ENCODE measurements around the gene GLYAT. TPM values are rescaled to one million over a fixed set of nuclear protein-coding genes. Genes with fewer than 3 reads are reported as not detected.

Gene GLYAT
- not detected in 2 replicates for total RNA-seq
- long read RNA-seq, result 0 reads

- no peak for DNase-seq (ENCODE audit: extremely low spot score, unreplicated experiment)
- no peak within 1 kb of the TSS for H3K4me3 Mint-ChIP-seq (ENCODE audit: unreplicated experiment)
- H3K27ac Mint-ChIP-seq (ENCODE audit: unreplicated experiment), result no peak within 1 kb of the TSS
- H3K9me3 Mint-ChIP-seq (ENCODE audit: unreplicated experiment), result no peaks in the 10 kb centered on the region
- H3K4me1 Mint-ChIP-seq (ENCODE audit: unreplicated experiment), result no peaks in the 10 kb centered on the region
- TF ChIP-seq, protein P1, sequence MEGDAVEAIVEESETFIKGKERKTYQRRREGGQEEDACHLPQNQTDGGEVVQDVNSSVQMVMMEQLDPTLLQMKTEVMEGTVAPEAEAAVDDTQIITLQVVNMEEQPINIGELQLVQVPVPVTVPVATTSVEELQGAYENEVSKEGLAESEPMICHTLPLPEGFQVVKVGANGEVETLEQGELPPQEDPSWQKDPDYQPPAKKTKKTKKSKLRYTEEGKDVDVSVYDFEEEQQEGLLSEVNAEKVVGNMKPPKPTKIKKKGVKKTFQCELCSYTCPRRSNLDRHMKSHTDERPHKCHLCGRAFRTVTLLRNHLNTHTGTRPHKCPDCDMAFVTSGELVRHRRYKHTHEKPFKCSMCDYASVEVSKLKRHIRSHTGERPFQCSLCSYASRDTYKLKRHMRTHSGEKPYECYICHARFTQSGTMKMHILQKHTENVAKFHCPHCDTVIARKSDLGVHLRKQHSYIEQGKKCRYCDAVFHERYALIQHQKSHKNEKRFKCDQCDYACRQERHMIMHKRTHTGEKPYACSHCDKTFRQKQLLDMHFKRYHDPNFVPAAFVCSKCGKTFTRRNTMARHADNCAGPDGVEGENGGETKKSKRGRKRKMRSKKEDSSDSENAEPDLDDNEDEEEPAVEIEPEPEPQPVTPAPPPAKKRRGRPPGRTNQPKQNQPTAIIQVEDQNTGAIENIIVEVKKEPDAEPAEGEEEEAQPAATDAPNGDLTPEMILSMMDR (IDR thresholded peaks at IDR 0.05), result no peak
- peaks cover 11% of the 10 kb centered on the region for H3K27me3 Mint-ChIP-seq (ENCODE audit: unreplicated experiment)
- no peaks in the 10 kb centered on the region for H3K36me3 Mint-ChIP-seq (ENCODE audit: unreplicated experiment)
Observed at GRCh38 chr11:58731819-58732218, at the start of gene GLYAT. TSS of gene GLYAT (minus strand) at chr11:58731943. CDS start at chr11:58724496, 7,447 bp downstream.

DNA sequence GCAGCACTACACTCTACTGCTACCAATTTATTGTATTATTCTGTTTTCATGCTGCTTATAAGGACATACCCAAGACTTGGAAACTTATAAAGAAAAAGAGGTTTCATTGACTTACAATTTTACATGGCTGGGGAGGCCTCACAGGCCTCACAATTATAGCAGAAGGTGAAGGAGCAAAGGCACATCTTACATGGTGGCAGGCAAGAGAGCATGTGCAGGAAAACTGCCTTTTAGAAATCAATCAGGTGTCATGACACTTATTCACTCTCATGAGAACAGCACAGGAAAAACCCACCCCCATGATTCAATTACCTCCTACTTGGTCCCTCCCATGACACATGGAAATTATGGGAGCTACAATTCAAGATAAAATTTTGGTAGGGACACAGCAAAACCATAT lies 49.6 kb upstream of the GLYAT start:
- Mint-ChIP-seq H3K4me3 (ENCODE audit: unreplicated experiment) (no peak overlapping the region), H3K36me3 (ENCODE audit: unreplicated experiment) (no peaks in the 10 kb centered on the region), H3K27me3 (ENCODE audit: unreplicated experiment) (peaks cover 12% of the 10 kb centered on the region), H3K9me3 (ENCODE audit: unreplicated experiment) (no peaks in the 10 kb centered on the region), H3K27ac (ENCODE audit: unreplicated experiment) (no peak overlapping the region), H3K4me1 (ENCODE audit: unreplicated experiment) (no peaks in the 10 kb centered on the region)
- no peak for DNase-seq (ENCODE audit: extremely low spot score, unreplicated experiment)
- TF ChIP-seq, protein P1 (IDR thresholded peaks at IDR 0.05), result no peak

DNA sequence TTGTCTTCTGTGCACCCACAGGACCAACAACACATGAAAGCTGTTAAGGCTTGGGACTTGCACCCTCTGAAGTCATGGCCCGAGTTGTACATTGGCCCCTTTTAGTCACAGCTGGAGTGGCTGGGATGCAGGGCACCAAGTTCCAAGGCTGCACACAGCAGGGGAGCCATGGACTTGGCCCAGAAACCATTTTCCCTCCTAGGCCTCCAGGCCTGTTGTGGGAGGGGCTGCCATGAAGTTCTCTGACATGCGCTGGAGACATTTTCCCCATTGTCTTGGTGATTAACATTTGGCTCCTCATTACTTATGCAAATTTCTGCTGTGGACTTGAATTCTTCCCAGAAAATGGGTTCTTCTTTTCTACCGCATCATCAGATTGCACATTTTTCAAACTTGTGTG lies 48.8 kb upstream of the GLYAT start:
- TF ChIP-seq, protein P1 (IDR thresholded peaks at IDR 0.05), result no peak
- H3K36me3 Mint-ChIP-seq (ENCODE audit: unreplicated experiment), result no peaks in the 10 kb centered on the region
- no peaks in the 10 kb centered on the region for H3K9me3 Mint-ChIP-seq (ENCODE audit: unreplicated experiment)
- no peaks in the 10 kb centered on the region for H3K4me1 Mint-ChIP-seq (ENCODE audit: unreplicated experiment)
- no peak overlapping the region for H3K4me3 Mint-ChIP-seq (ENCODE audit: unreplicated experiment)
- DNase-seq (ENCODE audit: extremely low spot score, unreplicated experiment), result no peak
- peaks cover 18% of the 10 kb centered on the region for H3K27me3 Mint-ChIP-seq (ENCODE audit: unreplicated experiment)
- H3K27ac Mint-ChIP-seq (ENCODE audit: unreplicated experiment), result no peak overlapping the region

- H3K27me3 Mint-ChIP-seq (ENCODE audit: unreplicated experiment), result peaks cover 18% of the 10 kb centered on the region
- H3K27ac Mint-ChIP-seq (ENCODE audit: unreplicated experiment), result no peak overlapping the region
- peaks cover 2% of the 10 kb centered on the region for H3K9me3 Mint-ChIP-seq (ENCODE audit: unreplicated experiment)
- no peaks in the 10 kb centered on the region for H3K36me3 Mint-ChIP-seq (ENCODE audit: unreplicated experiment)
- H3K4me1 Mint-ChIP-seq (ENCODE audit: unreplicated experiment), result no peaks in the 10 kb centered on the region
- no peak overlapping the region for H3K4me3 Mint-ChIP-seq (ENCODE audit: unreplicated experiment)
- DNase-seq (ENCODE audit: extremely low spot score, unreplicated experiment), result no peak
- TF ChIP-seq, protein P1 (IDR thresholded peaks at IDR 0.05), result no peak
Observed at GRCh38 chr11:58776891-58777710, 45.4 kb upstream of the GLYAT start.

- Mint-ChIP-seq H3K36me3 (ENCODE audit: unreplicated experiment) (no peaks in the 10 kb centered on the region), H3K9me3 (ENCODE audit: unreplicated experiment) (peaks cover 3% of the 10 kb centered on the region), H3K27ac (ENCODE audit: unreplicated experiment) (no peak overlapping the region), H3K4me1 (ENCODE audit: unreplicated experiment) (peaks cover 8% of the 10 kb centered on the region), H3K4me3 (ENCODE audit: unreplicated experiment) (no peak overlapping the region), H3K27me3 (ENCODE audit: unreplicated experiment) (peaks cover 18% of the 10 kb centered on the region)
- no peak for DNase-seq (ENCODE audit: extremely low spot score, unreplicated experiment)
- TF ChIP-seq, protein P1 (IDR thresholded peaks at IDR 0.05), result no peak
Observed at GRCh38 chr11:58775066-58775708, 43.4 kb upstream of the GLYAT start.
